NOMO-1 treated with DMSO at 0.1 percent for 48 hours (cell line): Measurements from ENCODE around the gene HGF.

Experiments used
- DNase-seq: peaks from one replicate; lab custom pipeline; 2025; ENCODE audit not compliant: unreplicated experiment; lab: John Stamatoyannopoulos, UW

HGF gene

DNA sequence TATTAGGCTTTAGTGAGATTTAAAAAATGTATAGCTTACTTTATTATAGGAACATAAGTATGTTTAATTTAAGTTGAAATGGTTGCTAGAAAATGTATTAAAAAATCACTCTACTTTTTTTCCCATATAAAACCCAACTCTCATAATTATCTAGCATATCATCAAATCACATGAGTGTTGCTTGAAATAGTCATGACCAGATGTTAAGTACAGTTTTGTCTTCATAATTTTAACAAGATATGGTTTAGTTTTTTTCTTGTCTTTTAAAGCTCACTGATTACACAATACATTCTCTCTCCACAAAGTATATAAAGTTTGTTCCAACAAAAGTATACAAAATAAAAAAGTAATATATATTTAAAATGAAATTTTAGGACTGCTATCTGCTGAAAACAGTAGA is 82.8 kb downstream of the HGF start:
- DNase-seq = no peak

GRCh38 chr7:81685270-81685868 is 84.5 kb downstream of the HGF start:
- no peak for DNase-seq

DNA sequence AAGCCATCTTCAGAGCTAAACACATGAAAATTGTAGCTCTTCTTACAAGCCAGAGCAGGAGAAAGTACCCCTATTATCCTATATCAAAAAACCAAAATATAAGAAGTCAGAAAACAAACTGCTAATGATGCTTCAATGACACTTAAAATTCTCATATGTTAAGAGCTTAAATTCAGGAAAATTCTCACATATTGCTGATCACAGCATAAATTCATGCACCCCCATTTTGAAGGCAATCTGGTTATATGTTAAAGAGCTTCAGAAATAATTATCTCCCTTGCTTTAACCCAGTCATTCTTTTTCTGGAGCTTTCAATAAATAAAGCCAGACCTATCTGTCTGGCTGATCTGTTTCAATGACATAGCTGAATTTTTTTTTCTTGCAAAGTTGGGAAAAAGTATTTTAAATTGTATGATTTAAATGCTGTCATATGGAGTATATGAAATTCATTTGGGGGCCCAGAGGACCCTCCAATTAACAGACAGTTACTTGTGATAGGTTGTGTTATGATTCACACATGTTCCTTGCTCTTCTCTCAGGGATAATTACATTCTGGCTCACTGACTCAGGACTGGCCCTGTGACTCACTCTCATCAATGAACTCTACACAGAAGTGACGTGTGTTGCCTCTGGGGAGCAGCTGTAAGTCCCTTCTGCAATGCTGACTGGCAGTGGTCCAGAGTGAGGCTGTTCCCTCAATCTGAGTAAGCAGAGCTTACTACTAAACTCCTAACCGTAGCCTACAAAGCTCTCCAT is 85.2 kb downstream of the HGF start:
- peak; percentile 100 for DNase-seq

DNA sequence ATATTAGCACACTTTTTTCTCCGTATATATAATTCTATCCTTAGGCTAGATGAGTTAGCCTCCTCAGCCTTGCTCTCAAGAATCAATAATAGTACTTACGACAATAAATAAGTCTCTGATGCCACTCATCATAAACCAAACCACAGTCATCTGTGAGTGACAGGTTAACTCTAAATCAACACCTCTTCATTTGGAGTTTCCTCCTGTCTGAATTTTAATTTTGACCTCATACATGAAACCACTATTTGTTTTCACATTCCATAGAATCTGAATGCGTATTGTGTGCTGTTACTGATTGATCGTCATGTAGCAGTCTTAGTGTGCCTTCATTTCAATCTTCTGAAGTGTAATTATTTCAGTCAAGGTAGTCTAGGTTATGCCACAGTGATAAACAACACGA is 85.8 kb downstream of the HGF start:
- DNase-seq = no peak

DNA sequence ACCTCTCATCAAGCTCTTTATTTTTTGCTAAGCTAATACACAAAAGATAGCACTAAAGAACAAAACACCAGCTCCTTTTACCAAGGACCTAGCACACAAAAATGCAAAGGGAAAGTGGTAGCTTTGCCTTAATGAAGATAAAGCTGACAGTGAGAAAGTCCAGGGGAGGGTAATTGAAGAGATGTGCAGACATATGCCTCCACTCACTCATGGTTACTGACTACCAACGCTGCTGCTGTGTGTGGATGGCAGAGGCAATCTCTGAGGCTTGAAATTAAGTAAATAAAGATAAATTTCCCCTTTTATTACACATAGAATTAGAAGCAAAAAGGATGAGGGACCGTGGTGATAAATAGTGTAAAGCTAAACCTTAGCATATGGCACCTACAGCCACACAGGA is 87.0 kb downstream of the HGF start:
- no peak for DNase-seq

GRCh38 chr7:81680120-81680519 is 89.7 kb downstream of the HGF start:
- peak; percentile 61 for DNase-seq

GRCh38 chr7:81676813-81677212 is 93.0 kb downstream of the HGF start:
- DNase-seq = peak; percentile 51

DNA sequence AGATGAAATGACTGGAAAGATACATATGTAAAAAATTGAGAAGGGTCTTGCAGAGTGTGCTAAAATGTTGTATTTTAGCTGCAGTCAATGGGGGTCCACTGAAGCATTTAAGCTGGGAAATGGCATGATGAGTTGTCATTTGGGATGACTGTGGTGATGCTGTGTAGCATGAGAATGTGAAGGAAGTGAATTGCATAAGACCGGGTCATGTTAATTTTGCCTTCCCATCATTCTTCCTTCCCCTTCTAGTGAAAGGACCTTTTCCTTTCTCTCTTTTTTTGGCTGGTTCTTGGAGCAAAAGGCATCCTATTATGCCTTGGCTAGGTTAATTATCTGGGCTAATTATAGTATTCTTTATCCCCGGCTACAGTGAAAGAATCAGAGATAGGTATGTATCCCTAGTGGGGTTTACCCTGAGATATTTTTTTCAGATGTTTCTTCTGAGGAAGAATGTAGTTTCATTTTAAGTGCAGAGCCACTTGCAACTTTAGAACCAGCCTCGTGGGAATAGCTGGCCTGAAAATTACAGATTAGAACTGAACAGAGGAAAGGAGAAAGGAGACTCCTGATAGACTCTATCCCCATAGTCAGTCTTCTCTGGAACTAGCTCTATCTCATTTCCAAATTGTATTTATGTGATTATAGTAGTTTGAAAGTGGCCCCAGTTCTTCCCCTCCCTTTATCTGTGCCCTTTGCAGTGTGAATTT is 93.6 kb downstream of the HGF start:
- peak; percentile 62 for DNase-seq

- DNase-seq = no peak
These were observed 95.4 kb downstream of the HGF start for GRCh38 chr7:81674431-81674830.

- DNase-seq = no peak
These were observed 97.0 kb downstream of the HGF start for GRCh38 chr7:81672872-81673271.

DNA sequence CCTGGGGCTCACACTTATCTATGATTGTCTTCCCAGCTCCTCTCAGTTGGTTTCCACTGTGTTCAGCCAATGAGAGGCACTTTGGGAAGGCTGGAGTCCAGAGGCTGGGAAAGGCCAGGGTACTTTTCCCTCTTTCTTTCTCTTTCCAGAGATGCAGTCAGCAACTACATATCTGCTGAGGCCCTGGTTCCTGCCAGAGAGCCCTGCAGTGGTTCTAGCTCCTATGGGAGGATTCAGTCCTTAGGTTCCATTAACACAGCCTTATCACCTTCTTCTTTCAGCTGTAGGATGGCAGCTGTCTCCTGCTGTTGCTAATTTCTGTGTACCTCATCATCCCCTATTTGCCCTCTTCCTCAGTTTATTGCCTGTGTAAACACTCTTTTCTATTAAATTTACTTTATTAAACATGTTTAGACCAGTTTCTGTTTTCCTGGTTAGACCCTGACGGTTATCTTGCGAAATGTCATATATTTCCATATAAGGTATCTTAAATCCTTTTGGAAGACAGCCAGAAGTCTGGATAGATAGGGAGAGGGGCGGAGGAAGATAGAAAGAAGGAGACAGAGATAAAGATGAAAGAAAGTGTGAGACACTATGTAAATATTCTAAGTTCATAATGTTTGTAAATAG is 100.3 kb downstream of the HGF start:
- no peak for DNase-seq

DNA sequence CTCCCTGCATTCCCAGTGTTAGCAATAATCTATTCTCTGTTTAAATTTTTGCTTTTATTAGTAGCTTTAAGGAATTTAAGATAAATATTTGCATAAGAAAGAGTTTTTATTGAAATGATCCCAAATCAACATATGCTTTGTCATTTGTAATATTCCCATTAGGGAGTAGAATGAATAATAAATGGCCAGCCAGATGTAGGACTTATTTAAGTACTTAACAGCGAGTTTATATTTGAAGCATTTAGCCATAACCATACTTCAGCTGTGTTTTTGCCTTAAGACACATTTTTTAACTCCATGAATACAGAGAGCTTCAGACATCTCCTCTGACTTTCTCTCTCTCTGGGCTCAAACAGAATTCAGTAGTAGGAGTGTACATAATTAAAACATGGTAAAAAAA is 103.6 kb downstream of the HGF start:
- no peak for DNase-seq

DNA sequence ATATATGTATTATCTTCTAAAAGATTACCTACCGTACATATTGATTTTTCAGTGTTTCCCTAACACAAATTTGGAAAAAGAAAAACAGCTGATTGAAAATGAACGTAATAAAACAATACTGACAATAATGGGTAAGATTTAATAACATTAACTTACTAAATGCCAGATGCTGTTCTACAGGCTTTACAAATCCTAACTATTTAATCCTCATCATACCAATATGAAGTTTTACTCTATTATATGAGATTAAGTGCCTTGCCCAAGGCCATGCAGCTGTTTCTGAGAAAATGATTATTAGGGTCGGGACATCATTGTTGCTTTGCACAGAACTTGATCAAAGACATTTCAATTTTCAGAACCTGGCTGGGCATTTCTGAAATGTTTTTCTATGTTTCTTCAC is 104.6 kb downstream of the HGF start:
- no peak for DNase-seq

GRCh38 chr7:81664304-81664703 is 105.5 kb downstream of the HGF start:
- no peak for DNase-seq

DNA sequence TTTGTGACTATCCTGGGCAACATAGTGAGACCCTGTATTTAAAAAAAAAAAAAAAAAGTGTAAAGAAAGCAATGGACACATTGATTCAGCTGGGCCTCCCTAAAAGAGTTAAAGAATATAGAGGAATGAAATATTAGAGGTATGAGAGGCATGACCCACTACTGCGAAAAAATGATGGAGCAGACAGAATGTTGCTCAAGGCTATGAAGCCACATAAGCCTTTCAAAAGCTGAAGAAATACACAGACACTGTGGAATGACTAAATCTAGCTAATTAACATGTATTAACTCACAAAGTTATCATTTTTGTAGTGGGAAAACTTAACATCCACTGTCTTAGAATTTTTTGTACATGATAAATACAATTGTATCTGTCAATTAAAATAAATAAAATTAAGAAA is 107.3 kb downstream of the HGF start:
- DNase-seq = no peak

- no peak for DNase-seq
These were observed 110.0 kb downstream of the HGF start for GRCh38 chr7:81659697-81660395.

DNA sequence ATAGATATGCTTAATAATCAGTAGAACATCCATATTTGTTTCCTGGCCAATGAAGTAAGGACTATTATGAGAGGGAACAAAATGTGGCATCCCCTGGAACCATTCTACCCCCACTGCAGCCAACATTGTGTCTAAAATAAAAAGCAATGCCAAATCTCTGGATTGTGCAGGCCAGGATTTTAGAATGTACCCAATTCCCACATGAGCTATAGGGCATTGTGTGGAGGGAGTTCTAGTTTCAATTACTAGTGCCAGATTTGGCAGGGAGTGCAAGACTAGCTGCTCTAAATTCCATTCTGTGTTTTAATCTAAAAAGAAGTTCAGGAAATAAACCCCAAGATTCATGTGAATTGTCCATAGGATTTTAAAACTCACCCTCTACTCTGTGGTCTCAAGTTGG is 112.3 kb downstream of the HGF start:
- DNase-seq = no peak

DNA sequence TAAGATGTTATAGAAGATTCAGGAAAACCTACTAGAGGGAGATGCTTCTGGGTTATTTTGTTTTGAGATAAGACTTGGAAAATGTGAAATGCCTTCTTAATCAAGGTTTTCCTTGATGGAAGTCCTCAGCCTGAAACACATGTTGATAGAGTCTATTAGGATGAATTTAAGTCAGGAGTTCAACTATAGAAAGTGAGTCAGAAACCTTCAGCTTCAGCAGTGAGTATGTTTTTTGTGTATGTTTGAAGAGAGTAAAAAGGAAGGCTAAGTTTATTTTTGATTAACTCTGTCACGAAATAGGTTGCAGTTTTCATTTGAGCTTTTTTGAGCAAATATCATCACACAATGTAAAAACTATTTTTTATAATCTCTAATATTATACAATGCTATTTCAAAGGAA is 114.6 kb downstream of the HGF start:
- no peak for DNase-seq

- no peak for DNase-seq
These were observed 117.6 kb downstream of the HGF start for GRCh38 chr7:81652225-81652624.
